ENCODE results near the gene IQCE. TPM values are rescaled to one million over a fixed set of nuclear protein-coding genes. Genes with fewer than 3 reads are reported as not detected.

The IQCE gene
- total RNA-seq, 2 experiments from 2014 or later = 8.3 to 10.0 TPM

- Mint-ChIP-seq H3K4me1 (peaks cover 12% of the 10 kb centered on the region), H3K4me3 (no peak overlapping the region), H3K27ac (no peak overlapping the region), H3K9me3 (no peaks in the 10 kb centered on the region), H3K27me3 (no peaks in the 10 kb centered on the region), H3K36me3 (no peaks in the 10 kb centered on the region)
- POLR2A ChIA-PET = no interaction called here
- ATAC-seq (ENCODE audit: low read depth) (no peak), DNase-seq (no peak)
Measured at GRCh38 chr7:2641406-2642393, 82.9 kb downstream of the IQCE start.

GRCh38 chr7:2643386-2644219, 84.8 kb downstream of the IQCE start:
- Mint-ChIP-seq H3K36me3 (no peaks in the 10 kb centered on the region), H3K4me3 (no peak overlapping the region), H3K27me3 (no peaks in the 10 kb centered on the region)

GRCh38 chr7:2644220-2644561, 85.4 kb downstream of the IQCE start:
- no peaks in the 10 kb centered on the region for H3K36me3 Mint-ChIP-seq
- POLR2A ChIA-PET = interaction anchor here (0.8 to 3.5 kb wide), 5 partner anchors 11 to 242 kb away, joined by 3 to 42 read pairs (median 9); partner anchors contain the start of genes IQCE and TTYH3
- no peak for DNase-seq
- no peak for ATAC-seq (ENCODE audit: low read depth)
- H3K27ac Mint-ChIP-seq = peak overlapping the region; percentile 79
- H3K4me3 Mint-ChIP-seq = no peak overlapping the region
- no peaks in the 10 kb centered on the region for H3K27me3 Mint-ChIP-seq
- peaks cover 12% of the 10 kb centered on the region for H3K4me1 Mint-ChIP-seq
- H3K9me3 Mint-ChIP-seq = no peaks in the 10 kb centered on the region

More at GRCh38 chr7:2643386-2644219, 84.8 kb downstream of the IQCE start:
- H3K4me1 Mint-ChIP-seq = peaks cover 12% of the 10 kb centered on the region
- POLR2A ChIA-PET = interaction anchor here (0.7 to 3.5 kb wide), 3 partner anchors 10 to 132 kb away, joined by 5 to 42 read pairs (median 9); partner anchors contain the start of gene TTYH3
- DNase-seq (no peak), ATAC-seq (ENCODE audit: low read depth) (no peak)
- H3K27ac Mint-ChIP-seq = peak overlapping the region; percentile 11
- H3K9me3 Mint-ChIP-seq = no peaks in the 10 kb centered on the region

- POLR2A ChIA-PET = interaction anchor here (0.7 to 3.5 kb wide), 11 partner anchors 11 to 242 kb away, joined by 3 to 42 read pairs (median 4); partner anchors contain the start of genes IQCE and TTYH3
- no peaks in the 10 kb centered on the region for H3K9me3 Mint-ChIP-seq
- ATAC-seq (ENCODE audit: low read depth) = peak; percentile 84
- no peaks in the 10 kb centered on the region for H3K27me3 Mint-ChIP-seq
- no peak for DNase-seq
- H3K4me1 Mint-ChIP-seq = peaks cover 12% of the 10 kb centered on the region
- H3K36me3 Mint-ChIP-seq = no peaks in the 10 kb centered on the region
- peak overlapping the region; percentile 78 for H3K4me3 Mint-ChIP-seq
- H3K27ac Mint-ChIP-seq = peak overlapping the region; percentile 91
Measured at GRCh38 chr7:2644562-2645273, 85.9 kb downstream of the IQCE start.

- POLR2A ChIA-PET = interaction anchor here (0.7 to 3.5 kb wide), 12 partner anchors 12 to 194 kb away, joined by 3 to 42 read pairs (median 4); partner anchors contain the start of genes IQCE and TTYH3
- peaks cover 12% of the 10 kb centered on the region for H3K4me1 Mint-ChIP-seq
- no peaks in the 10 kb centered on the region for H3K36me3 Mint-ChIP-seq
- peak overlapping the region; percentile 91 for H3K27ac Mint-ChIP-seq
- DNase-seq (peak; percentile 77), ATAC-seq (ENCODE audit: low read depth) (peak; percentile 77)
- H3K9me3 Mint-ChIP-seq = no peaks in the 10 kb centered on the region
- H3K4me3 Mint-ChIP-seq = peak overlapping the region; percentile 78
- H3K27me3 Mint-ChIP-seq = no peaks in the 10 kb centered on the region
Measured at GRCh38 chr7:2645274-2645868, 86.6 kb downstream of the IQCE start.

- H3K4me3 Mint-ChIP-seq = no peak overlapping the region
- H3K36me3 Mint-ChIP-seq = no peaks in the 10 kb centered on the region
- ATAC-seq (ENCODE audit: low read depth) = no peak
- DNase-seq = no peak
- H3K9me3 Mint-ChIP-seq = no peaks in the 10 kb centered on the region
- POLR2A ChIA-PET = interaction anchor here (1.1 to 3.5 kb wide), 6 partner anchors 13 to 135 kb away, joined by 3 to 42 read pairs (median 8); partner anchors contain the start of gene TTYH3
- H3K4me1 Mint-ChIP-seq = peaks cover 12% of the 10 kb centered on the region
- no peak overlapping the region for H3K27ac Mint-ChIP-seq
- H3K27me3 Mint-ChIP-seq = no peaks in the 10 kb centered on the region
Measured at GRCh38 chr7:2646336-2646679, 87.5 kb downstream of the IQCE start.

GRCh38 chr7:2646680-2647571, 88.1 kb downstream of the IQCE start:
- Mint-ChIP-seq H3K4me3 (no peak overlapping the region), H3K36me3 (no peaks in the 10 kb centered on the region), H3K4me1 (peaks cover 12% of the 10 kb centered on the region), H3K27ac (no peak overlapping the region), H3K27me3 (no peaks in the 10 kb centered on the region), H3K9me3 (no peaks in the 10 kb centered on the region)
- DNase-seq (no peak), ATAC-seq (ENCODE audit: low read depth) (no peak)
- POLR2A ChIA-PET = no interaction called here

- ATAC-seq (ENCODE audit: low read depth) (no peak), DNase-seq (no peak)
- Mint-ChIP-seq H3K4me1 (peaks cover 12% of the 10 kb centered on the region), H3K27ac (no peak overlapping the region), H3K4me3 (no peak overlapping the region), H3K27me3 (no peaks in the 10 kb centered on the region), H3K9me3 (no peaks in the 10 kb centered on the region), H3K36me3 (no peaks in the 10 kb centered on the region)
- POLR2A ChIA-PET = no interaction called here
Measured at GRCh38 chr7:2647594-2648172, 88.9 kb downstream of the IQCE start.

GRCh38 chr7:2649139-2649838, 90.5 kb downstream of the IQCE start:
- no peak overlapping the region for H3K27ac Mint-ChIP-seq
- POLR2A ChIA-PET = no interaction called here

GRCh38 chr7:2649991-2650390, 91.2 kb downstream of the IQCE start:
- POLR2A ChIA-PET = no interaction called here
- no peak overlapping the region for H3K4me3 Mint-ChIP-seq

More at GRCh38 chr7:2649139-2649838, 90.5 kb downstream of the IQCE start:
- H3K4me3 Mint-ChIP-seq = no peak overlapping the region
- ATAC-seq (ENCODE audit: low read depth) (no peak), DNase-seq (no peak)
- peaks cover 11% of the 10 kb centered on the region for H3K4me1 Mint-ChIP-seq
- no peaks in the 10 kb centered on the region for H3K36me3 Mint-ChIP-seq
- H3K9me3 Mint-ChIP-seq = no peaks in the 10 kb centered on the region
- no peaks in the 10 kb centered on the region for H3K27me3 Mint-ChIP-seq

GRCh38 chr7:2650451-2650850, 91.7 kb downstream of the IQCE start:
- Mint-ChIP-seq H3K4me1 (peaks cover 3% of the 10 kb centered on the region), H3K36me3 (no peaks in the 10 kb centered on the region), H3K4me3 (no peak overlapping the region), H3K27ac (peak overlapping the region; percentile 71), H3K9me3 (no peaks in the 10 kb centered on the region), H3K27me3 (no peaks in the 10 kb centered on the region)
- no peak for ATAC-seq (ENCODE audit: low read depth)
- POLR2A ChIA-PET = no interaction called here
- no peak for DNase-seq

More at GRCh38 chr7:2649991-2650390, 91.2 kb downstream of the IQCE start:
- Mint-ChIP-seq H3K36me3 (no peaks in the 10 kb centered on the region), H3K4me1 (peaks cover 8% of the 10 kb centered on the region), H3K27ac (no peak overlapping the region), H3K27me3 (no peaks in the 10 kb centered on the region), H3K9me3 (no peaks in the 10 kb centered on the region)
- DNase-seq = no peak
- ATAC-seq (ENCODE audit: low read depth) = no peak

Measured in activated naive CD8-positive, alpha-beta T cell treated with anti-CD3 and anti-CD28 coated beads, Interleukin-2, amount 10 ng/mL, durations not matched to agents 7 days and 5 days (primary cell).